MCF 10A (cell line): ENCODE results near the gene B3GAT3. TPM values are rescaled to one million over a fixed set of nuclear protein-coding genes. Genes with fewer than 3 reads are reported as not detected.
"Not testable (repeated sequence)": the region's sequence is repeated elsewhere in the genome, so short reads cannot be mapped to it uniquely, and the experiment has no call there.

Source experiments
- BruUV-seq: library from RNA; stranded (reverse); fragments of 400-500 nt; replicated peaks from 2 replicates; lab custom pipeline; 2021; lab: Mats Ljungman, UMichigan
- CTCF ChIA-PET: fragments of 300-600 bp; sonication (Branson Sonifier 250); formaldehyde crosslinking; extraction: SDS; loops from one replicate; lab custom pipeline; 2021; ENCODE audit warnings: antibody characterized with exemption, inconsistent platforms; lab: Yijun Ruan, JAX
- POLR2A ChIA-PET: fragments of 300-600, 350-650 bp; sonication (Branson Sonifier 250); formaldehyde crosslinking; extraction: SDS; loops from one replicate; lab custom pipeline; 2020; ENCODE audit warnings: antibody characterized with exemption, inconsistent platforms; lab: Yijun Ruan, JAX
- DNase-seq: peaks from one replicate; pipeline ENCODE4 v3.0.0-alpha.2; 2018; ENCODE audit not compliant: unreplicated experiment
- H3K27ac Mint-ChIP-seq: one replicate; pipeline ENCODE4 v1.8.0; 2022; ENCODE audit warnings: mild to moderate bottlenecking, low read depth, mixed read lengths; ENCODE audit not compliant: unreplicated experiment
- H3K27me3 Mint-ChIP-seq: one replicate; pipeline ENCODE4 v1.8.0; 2022; ENCODE audit warnings: mixed read lengths; ENCODE audit not compliant: insufficient read depth, unreplicated experiment
- H3K36me3 Mint-ChIP-seq: one replicate; pipeline ENCODE4 v1.8.0; 2022; ENCODE audit warnings: mild to moderate bottlenecking, moderate library complexity, mixed read lengths; ENCODE audit not compliant: insufficient read depth, unreplicated experiment
- H3K4me1 Mint-ChIP-seq: one replicate; pipeline ENCODE4 v1.8.0; 2022; ENCODE audit warnings: mixed read lengths; ENCODE audit not compliant: insufficient read depth, unreplicated experiment
- H3K4me3 Mint-ChIP-seq: one replicate; pipeline ENCODE4 v1.8.0; 2022; ENCODE audit warnings: mild to moderate bottlenecking, moderate library complexity, mixed read lengths; ENCODE audit not compliant: unreplicated experiment
- H3K9me3 Mint-ChIP-seq: one replicate; pipeline ENCODE4 v1.8.0; 2022; ENCODE audit warnings: mixed read lengths; ENCODE audit not compliant: unreplicated experiment
- CTCF ChIP-seq: fragments of 200-600 bp; IDR thresholded peaks from one replicate; pipeline ENCODE4 v1.8.0; 2022; ENCODE audit warnings: antibody characterized with exemption, mild to moderate bottlenecking; ENCODE audit not compliant: unreplicated experiment
- intact Hi-C: fragments of 100-400 bp; cut with micrococcal nuclease; formaldehyde crosslinking; loops from 2 replicates; pipeline ENCODE4 v1.14.1; 2022
- total RNA-seq: library from RNA; stranded (reverse); gene quantifications from 2 replicates; pipeline ENCODE4 v1.2.3, GENCODE V29; 2022

The B3GAT3 gene
- total RNA-seq, 1 experiment from 2014 or later = 42.4 TPM

- POLR2A ChIA-PET = interaction anchor here (0.6 to 6.6 kb wide), 60 partner anchors 9 to 1654 kb away, joined by 3 to 164 read pairs (median 6); partner anchors contain the start of genes AHNAK, B3GAT3, C11orf98 and CSKMT
- peaks cover 12% of the 10 kb centered on the region for H3K4me1 Mint-ChIP-seq
- intact Hi-C loops = loop anchor here (1.0 to 5.0 kb wide), 4 partner anchors 17 to 81 kb away; partner anchors contain the start of genes B3GAT3, EML3, LBHD1 and ROM1
- H3K4me3 Mint-ChIP-seq = peak within 1 kb of the TSS; percentile 96
- BruUV-seq = no TSS peak
- H3K9me3 Mint-ChIP-seq = no peaks in the 10 kb centered on the region
- peaks cover 82% of the 10 kb centered on the region for H3K36me3 Mint-ChIP-seq
- CTCF ChIA-PET = interaction anchor here (0.6 to 3.9 kb wide), 21 partner anchors 17 to 210 kb away, joined by 3 to 39 read pairs (median 4); partner anchors contain the start of genes B3GAT3, C11orf98, CSKMT and EML3
- H3K27me3 Mint-ChIP-seq = no peaks in the 10 kb centered on the region
- peak; percentile 99 for DNase-seq
- no peak for TF ChIP-seq CTCF
- H3K27ac Mint-ChIP-seq = peak within 1 kb of the TSS; percentile 95
These were observed 30.2 kb downstream of the B3GAT3 start, which contains the start of gene TUT1 for GRCh38 chr11:62591448-62592145. Gene TUT1 (minus strand): TSS chr11:62591523. CDS start chr11:62591485, 38 bp downstream.

- Mint-ChIP-seq H3K36me3 (peaks cover 78% of the 10 kb centered on the region), H3K9me3 (no peaks in the 10 kb centered on the region), H3K27me3 (no peaks in the 10 kb centered on the region), H3K4me3 (peak overlapping the region; percentile 96), H3K4me1 (peaks cover 12% of the 10 kb centered on the region), H3K27ac (no peak overlapping the region)
- intact Hi-C loops = no loop called here
- no peak for DNase-seq
- BruUV-seq = no TSS peak
- TF ChIP-seq CTCF = no peak
- ChIA-PET CTCF (interaction anchor here (0.6 to 1.3 kb wide), 9 partner anchors 16 to 274 kb away, joined by 3 to 4 read pairs (median 4); partner anchors contain the start of gene EEF1G), POLR2A (interaction anchor here (0.6 to 6.6 kb wide), 8 partner anchors 12 to 1896 kb away, joined by 3 to 164 read pairs (median 4); partner anchors contain the start of genes B3GAT3, EEF1G and MTA2)
These were observed 32.7 kb downstream of the B3GAT3 start for GRCh38 chr11:62588966-62589637.

- H3K4me1 Mint-ChIP-seq, BruUV-seq, intact Hi-C loops, H3K4me3 Mint-ChIP-seq, H3K27ac Mint-ChIP-seq, DNase-seq, H3K9me3 Mint-ChIP-seq, H3K27me3 Mint-ChIP-seq: not testable (repeated sequence)
- POLR2A ChIA-PET = interaction anchor here (0.6 to 1.1 kb wide), 4 partner anchors 9 to 479 kb away, joined by 3 to 6 read pairs (median 5); partner anchors contain the start of genes EEF1G and STX5
- peaks cover 81% of the 10 kb centered on the region for H3K36me3 Mint-ChIP-seq
- CTCF ChIA-PET = interaction anchor here (0.6 to 1.7 kb wide), 3 partner anchors 42 to 244 kb away, joined by 3 to 5 read pairs (median 4); no protein-coding TSS in a partner anchor
These were observed 36.4 kb downstream of the B3GAT3 start for GRCh38 chr11:62585356-62585755.

GRCh38 chr11:62581735-62582134, 40.1 kb downstream of the B3GAT3 start:
- DNase-seq, H3K4me1 Mint-ChIP-seq, H3K27me3 Mint-ChIP-seq, H3K9me3 Mint-ChIP-seq, H3K4me3 Mint-ChIP-seq, intact Hi-C loops, CTCF ChIA-PET, BruUV-seq, H3K27ac Mint-ChIP-seq: not testable (repeated sequence)
- H3K36me3 Mint-ChIP-seq = peaks cover 86% of the 10 kb centered on the region
- POLR2A ChIA-PET = interaction anchor here (0.7 to 2.5 kb wide), 3 partner anchors 8 to 10 kb away, joined by 3 to 9 read pairs (median 5); partner anchors contain the start of genes EEF1G and TUT1
